NB4 (cell line): ENCODE data around the gene MOB2.

ENCODE experiments used
- MYC ChIP-seq: IDR thresholded peaks from 2 replicates; pipeline ENCODE4 v1.6.1; 2011; ENCODE audit warnings: low read depth, low read length
- POLR2A ChIP-seq: IDR thresholded peaks from 2 replicates; pipeline ENCODE4 v1.6.1; 2011; ENCODE audit warnings: mild to moderate bottlenecking; ENCODE audit not compliant: insufficient read length; ENCODE audit errors: extremely low read depth
- TF ChIP-seq, protein P1 (sequence below): IDR thresholded peaks from 2 replicates; pipeline ENCODE4 v1.6.1; 2011; ENCODE audit warnings: low read depth, low read length
- TF ChIP-seq, protein P2 (sequence below): IDR thresholded peaks from one replicate; pipeline ENCODE4 v1.5.1; 2012; ENCODE audit warnings: low read depth, low read length

DNA sequence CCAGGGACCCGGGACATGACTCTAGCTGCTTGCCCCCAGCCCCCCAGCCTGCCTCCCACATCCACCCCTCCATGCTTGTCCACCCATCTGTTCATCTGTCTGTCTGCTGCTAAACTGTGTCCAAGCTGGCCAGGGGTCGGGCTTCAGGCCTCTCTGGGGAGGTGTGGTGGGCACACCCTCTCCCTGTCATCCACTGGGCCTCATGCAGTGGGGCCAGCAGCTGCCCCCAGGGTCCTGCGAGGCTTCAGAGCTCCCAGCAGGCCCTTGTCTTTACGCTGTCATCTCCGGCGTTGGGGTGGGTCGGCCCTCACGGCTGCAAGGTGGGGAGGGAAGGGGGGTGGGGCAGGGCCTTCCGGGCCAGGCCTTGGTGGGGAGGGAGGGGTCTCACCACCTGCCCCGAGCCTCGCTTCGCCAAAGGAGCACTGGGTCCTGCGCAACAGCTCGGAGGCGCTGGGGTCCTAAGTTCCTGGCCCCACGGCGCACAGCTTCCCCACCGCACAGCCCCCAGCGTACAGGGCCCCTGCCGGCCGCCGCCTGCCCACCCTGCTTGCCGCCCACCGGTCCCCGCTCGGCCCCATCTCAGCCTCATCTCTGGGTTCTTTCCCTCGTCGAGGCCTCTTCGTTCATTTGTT, 26.7 kb downstream of the MOB2 start:
- TF ChIP-seq, protein P1, sequence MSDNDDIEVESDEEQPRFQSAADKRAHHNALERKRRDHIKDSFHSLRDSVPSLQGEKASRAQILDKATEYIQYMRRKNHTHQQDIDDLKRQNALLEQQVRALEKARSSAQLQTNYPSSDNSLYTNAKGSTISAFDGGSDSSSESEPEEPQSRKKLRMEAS, result no peak
- TF ChIP-seq, protein P2, sequence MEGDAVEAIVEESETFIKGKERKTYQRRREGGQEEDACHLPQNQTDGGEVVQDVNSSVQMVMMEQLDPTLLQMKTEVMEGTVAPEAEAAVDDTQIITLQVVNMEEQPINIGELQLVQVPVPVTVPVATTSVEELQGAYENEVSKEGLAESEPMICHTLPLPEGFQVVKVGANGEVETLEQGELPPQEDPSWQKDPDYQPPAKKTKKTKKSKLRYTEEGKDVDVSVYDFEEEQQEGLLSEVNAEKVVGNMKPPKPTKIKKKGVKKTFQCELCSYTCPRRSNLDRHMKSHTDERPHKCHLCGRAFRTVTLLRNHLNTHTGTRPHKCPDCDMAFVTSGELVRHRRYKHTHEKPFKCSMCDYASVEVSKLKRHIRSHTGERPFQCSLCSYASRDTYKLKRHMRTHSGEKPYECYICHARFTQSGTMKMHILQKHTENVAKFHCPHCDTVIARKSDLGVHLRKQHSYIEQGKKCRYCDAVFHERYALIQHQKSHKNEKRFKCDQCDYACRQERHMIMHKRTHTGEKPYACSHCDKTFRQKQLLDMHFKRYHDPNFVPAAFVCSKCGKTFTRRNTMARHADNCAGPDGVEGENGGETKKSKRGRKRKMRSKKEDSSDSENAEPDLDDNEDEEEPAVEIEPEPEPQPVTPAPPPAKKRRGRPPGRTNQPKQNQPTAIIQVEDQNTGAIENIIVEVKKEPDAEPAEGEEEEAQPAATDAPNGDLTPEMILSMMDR, result no peak
- TF ChIP-seq POLR2A (no peak), MYC (no peak)
